CD14-positive monocyte (primary cell): ENCODE data around the gene R3HDM2. TPM values are rescaled to one million over a fixed set of nuclear protein-coding genes. Genes with fewer than 3 reads are reported as not detected.

ENCODE experiments used
- DNase-seq, 3 donors: peaks; one replicate each; pipeline ENCODE4 v3.0.0-alpha.2; 2011 to 2022
- H2AFZ ChIP-seq: 2 replicates; pipeline ENCODE4 v1.6.0; 2012; ENCODE audit warnings: mild to moderate bottlenecking, low read depth, low read length, inconsistent platforms; ENCODE audit not compliant: insufficient read depth, poor library complexity, severe bottlenecking
- H3K27ac ChIP-seq, 2 donors: 1 replicate in 1 of 2; 2 replicates in 1 of 2; pipeline ENCODE4 v1.5.1; 2012 to 2013; ENCODE audit warnings: low read length in 2 of 2, control low read depth in 1 of 2, inconsistent platforms in 1 of 2, low read depth in 1 of 2, mild to moderate bottlenecking in 1 of 2
- H3K27me3 ChIP-seq, 2 donors: one replicate each; pipeline versions ENCODE4 v1.6.0 to v1.6.1; 2011 to 2013; ENCODE audit warnings: low read length in 2 of 2; ENCODE audit not compliant: control insufficient read depth in 2 of 2, insufficient read depth in 2 of 2
- H3K36me3 ChIP-seq, 2 donors: replicated peaks in 1 of 2; 1 replicate in 1 of 2; 2 replicates in 1 of 2; pipeline versions ENCODE4 v1.5.1 to v1.6.1; 2012 to 2013; ENCODE audit warnings: low read length in 2 of 2, control low read depth in 1 of 2, inconsistent platforms in 1 of 2, mild to moderate bottlenecking in 1 of 2; ENCODE audit not compliant: insufficient read depth in 2 of 2, control insufficient read depth in 1 of 2
- H3K4me1 ChIP-seq, 2 donors: 1 replicate in 1 of 2; 2 replicates in 1 of 2; pipeline versions ENCODE4 v1.5.1 to v1.6.1; 2012 to 2013; ENCODE audit warnings: low read length in 2 of 2, control low read depth in 1 of 2, inconsistent platforms in 1 of 2, mild to moderate bottlenecking in 1 of 2, moderate library complexity in 1 of 2; ENCODE audit not compliant: insufficient read depth in 2 of 2, control insufficient read depth in 1 of 2
- H3K4me2 ChIP-seq: replicated peaks from 2 replicates; pipeline ENCODE3; 2012; ENCODE audit warnings: low read length, moderate library complexity, mild to moderate bottlenecking; ENCODE audit not compliant: poor library complexity, severe bottlenecking; ENCODE audit errors: extremely low read depth
- H3K4me3 ChIP-seq, 3 experiments: fragments of 200-600 bp in 1 of 3; sonication (generic) in 1 of 3; replicated peaks in 1 of 3; 1 replicate in 2 of 3; 2 replicates in 1 of 3; pipeline ENCODE4 v1.5.1; 2011 to 2013; ENCODE audit warnings: low read length in 3 of 3, mild to moderate bottlenecking in 3 of 3, control low read depth in 2 of 3, low read depth in 2 of 3, inconsistent platforms in 1 of 3, moderate library complexity in 1 of 3
- H3K79me2 ChIP-seq: 2 replicates; pipeline ENCODE4 v1.6.0; 2012; ENCODE audit warnings: mild to moderate bottlenecking, control low read depth, inconsistent platforms, low read length, moderate library complexity; ENCODE audit not compliant: insufficient read depth
- H3K9ac ChIP-seq: 2 replicates; pipeline ENCODE4 v1.6.0; 2017; ENCODE audit warnings: low read length, mild to moderate bottlenecking; ENCODE audit not compliant: insufficient read depth, poor library complexity, severe bottlenecking
- H3K9me3 ChIP-seq, 2 donors: replicated peaks in 1 of 2; 1 replicate in 1 of 2; 2 replicates in 1 of 2; pipeline versions ENCODE4 v1.5.1 to v1.6.1; 2012 to 2013; ENCODE audit warnings: low read length in 2 of 2, control low read depth in 1 of 2; ENCODE audit not compliant: control insufficient read depth in 1 of 2, insufficient read depth in 1 of 2
- H4K20me1 ChIP-seq: 2 replicates; pipeline ENCODE4 v1.6.0; 2012; ENCODE audit warnings: mild to moderate bottlenecking, low read length, control low read depth, moderate library complexity; ENCODE audit not compliant: insufficient read depth
- H3K27ac Mint-ChIP-seq, 7 donors: one replicate each; pipeline ENCODE4 v1.8.0; 2020; ENCODE audit warnings: mild to moderate bottlenecking in 7 of 7, mixed read lengths in 7 of 7, moderate library complexity in 6 of 7, inconsistent platforms in 2 of 7
- H3K27me3 Mint-ChIP-seq, 3 donors: one replicate each; pipeline ENCODE4 v1.8.0; 2021 to 2022; ENCODE audit warnings: low read depth in 3 of 3, mild to moderate bottlenecking in 3 of 3, mixed read lengths in 3 of 3, moderate library complexity in 3 of 3, inconsistent platforms in 1 of 3
- H3K36me3 Mint-ChIP-seq, 2 donors: one replicate each; pipeline ENCODE4 v1.8.0; 2020; ENCODE audit warnings: mixed read lengths in 2 of 2, inconsistent platforms in 1 of 2, mild to moderate bottlenecking in 1 of 2
- H3K4me1 Mint-ChIP-seq: one replicate; pipeline ENCODE4 v1.8.0; 2020; ENCODE audit warnings: mild to moderate bottlenecking, mixed read lengths
- H3K4me3 Mint-ChIP-seq, 2 donors: one replicate each; pipeline ENCODE4 v1.8.0; 2020; ENCODE audit warnings: mild to moderate bottlenecking in 2 of 2, mixed read lengths in 2 of 2, moderate library complexity in 1 of 2
- H3K9me3 Mint-ChIP-seq, 7 donors: one replicate each; pipeline ENCODE4 v1.8.0; 2020 to 2022; ENCODE audit warnings: mixed read lengths in 7 of 7, mild to moderate bottlenecking in 6 of 7, moderate library complexity in 6 of 7, inconsistent platforms in 2 of 7
- WGBS: methylation state at CpG from one replicate; pipeline ENCODE4 v1.1.5; 2013; ENCODE audit warnings: missing lambda C conversion rate; ENCODE audit not compliant: insufficient coverage; 5-methylcytosine and 5-hydroxymethylcytosine counted together
- intact Hi-C, 2 donors: fragments of 100-400 bp; cut with micrococcal nuclease; formaldehyde crosslinking; loops; one replicate each; pipeline versions ENCODE4 v1.15.0 to v1.15.1; 2023
- polyA plus RNA-seq, 3 donors: library from polyadenylated mRNA; depleted of rRNA in 1 of 3; unstranded in 2 of 3; stranded (reverse) in 1 of 3; fragments of 300-500 nt in 2 of 3; fragments of >200 nt in 1 of 3; fragmentation: Illumina TruSeq in 2 of 3; gene quantifications; 1 replicate in 2 of 3; 2 replicates in 1 of 3; pipeline ENCODE4 v1.2.3, GENCODE V29; 2012 to 2021
- TF ChIP-seq, protein P1 (sequence below): fragments of 200-600 bp; IDR thresholded peaks from one replicate; pipeline ENCODE4 v1.8.0; 2022; ENCODE audit warnings: antibody characterized with exemption, mild to moderate bottlenecking

Gene R3HDM2
- polyA plus RNA-seq, 3 donors: 4.2 to 69.4 (median 7.3) TPM

GRCh38 chr12:57456737-57457490 is 26.1 kb upstream of the R3HDM2 start:
- Histone ChIP-seq H3K27me3 (peaks cover 14 to 18% of the 10 kb centered on the region in 2 donors), H4K20me1 (no peaks in the 10 kb centered on the region), H3K79me2 (no peaks in the 10 kb centered on the region), H3K36me3 (no peaks in the 10 kb centered on the region), H3K4me2 (no peak overlapping the region), H3K27ac (no peak overlapping the region), H3K9me3 (peaks cover 0 to 4% of the 10 kb centered on the region in 2 donors), H3K9ac (no peak overlapping the region), H3K4me3 (no peak overlapping the region), H2AFZ (no peak overlapping the region), H3K4me1 (peaks cover 32 to 47% of the 10 kb centered on the region in 2 donors)
- peaks cover 44% of the 10 kb centered on the region for H3K4me1 Mint-ChIP-seq
- WGBS: 95% methylated on average over 3 of the region's 6 CpGs
- intact Hi-C loops: loop anchor here (5.0 to 10.0 kb wide), 2 partner anchors 152 to 175 kb away; partner anchors contain the start of gene B4GALNT1 (in 1 of the 2)
- DNase-seq: no peak
- peaks cover 21 to 36% (median 30%) of the 10 kb centered on the region in 3 donors for H3K27me3 Mint-ChIP-seq
- H3K36me3 Mint-ChIP-seq: peaks cover 2% of the 10 kb centered on the region in 2 donors
- H3K4me3 Mint-ChIP-seq: no peak overlapping the region
- peaks cover 0 to 6% (median 1%) of the 10 kb centered on the region in 7 donors for H3K9me3 Mint-ChIP-seq
- peak overlapping the region in 1 of 7 donors; percentile 61 for H3K27ac Mint-ChIP-seq
- TF ChIP-seq, protein P1, sequence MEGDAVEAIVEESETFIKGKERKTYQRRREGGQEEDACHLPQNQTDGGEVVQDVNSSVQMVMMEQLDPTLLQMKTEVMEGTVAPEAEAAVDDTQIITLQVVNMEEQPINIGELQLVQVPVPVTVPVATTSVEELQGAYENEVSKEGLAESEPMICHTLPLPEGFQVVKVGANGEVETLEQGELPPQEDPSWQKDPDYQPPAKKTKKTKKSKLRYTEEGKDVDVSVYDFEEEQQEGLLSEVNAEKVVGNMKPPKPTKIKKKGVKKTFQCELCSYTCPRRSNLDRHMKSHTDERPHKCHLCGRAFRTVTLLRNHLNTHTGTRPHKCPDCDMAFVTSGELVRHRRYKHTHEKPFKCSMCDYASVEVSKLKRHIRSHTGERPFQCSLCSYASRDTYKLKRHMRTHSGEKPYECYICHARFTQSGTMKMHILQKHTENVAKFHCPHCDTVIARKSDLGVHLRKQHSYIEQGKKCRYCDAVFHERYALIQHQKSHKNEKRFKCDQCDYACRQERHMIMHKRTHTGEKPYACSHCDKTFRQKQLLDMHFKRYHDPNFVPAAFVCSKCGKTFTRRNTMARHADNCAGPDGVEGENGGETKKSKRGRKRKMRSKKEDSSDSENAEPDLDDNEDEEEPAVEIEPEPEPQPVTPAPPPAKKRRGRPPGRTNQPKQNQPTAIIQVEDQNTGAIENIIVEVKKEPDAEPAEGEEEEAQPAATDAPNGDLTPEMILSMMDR: no peak

DNA sequence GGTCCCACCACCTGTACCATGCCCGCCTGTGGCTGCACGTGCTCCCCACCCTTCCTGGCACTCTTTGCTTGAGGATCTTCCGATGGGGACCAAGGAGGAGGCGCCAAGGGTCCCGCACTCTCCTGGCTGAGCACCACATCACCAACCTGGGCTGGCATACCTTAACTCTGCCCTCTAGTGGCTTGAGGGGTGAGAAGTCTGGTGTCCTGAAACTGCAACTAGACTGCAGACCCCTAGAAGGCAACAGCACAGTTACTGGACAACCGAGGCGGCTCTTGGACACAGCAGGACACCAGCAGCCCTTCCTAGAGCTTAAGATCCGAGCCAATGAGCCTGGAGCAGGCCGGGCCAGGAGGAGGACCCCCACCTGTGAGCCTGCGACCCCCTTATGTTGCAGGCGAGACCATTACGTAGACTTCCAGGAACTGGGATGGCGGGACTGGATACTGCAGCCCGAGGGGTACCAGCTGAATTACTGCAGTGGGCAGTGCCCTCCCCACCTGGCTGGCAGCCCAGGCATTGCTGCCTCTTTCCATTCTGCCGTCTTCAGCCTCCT is 25.4 kb upstream of the R3HDM2 start:
- no peaks in the 10 kb centered on the region for H3K36me3 ChIP-seq
- DNase-seq: no peak
- Mint-ChIP-seq H3K27ac (peak overlapping the region in 2 of 7 donors; percentile 54 to 88), H3K4me1 (peaks cover 39% of the 10 kb centered on the region), H3K9me3 (peaks cover 0 to 4% (median 0%) of the 10 kb centered on the region in 7 donors), H3K27me3 (peaks cover 14 to 30% (median 24%) of the 10 kb centered on the region in 3 donors), H3K4me3 (peak overlapping the region; percentile 50 to 75), H3K36me3 (peaks cover 0 to 2% of the 10 kb centered on the region in 2 donors)
- no peaks in the 10 kb centered on the region for H3K79me2 ChIP-seq
- no peak overlapping the region for H3K4me3 ChIP-seq
- H4K20me1 ChIP-seq: no peaks in the 10 kb centered on the region
- H2AFZ ChIP-seq: peak overlapping the region; percentile 49
- H3K9me3 ChIP-seq: peaks cover 0 to 4% of the 10 kb centered on the region in 2 donors
- H3K4me1 ChIP-seq: peaks cover 25 to 41% of the 10 kb centered on the region in 2 donors
- intact Hi-C loops: loop anchor here (5.0 to 10.0 kb wide), 2 partner anchors 151 to 176 kb away; partner anchors contain the start of gene B4GALNT1 (in 1 of the 2)
- TF ChIP-seq, protein P1: peak; percentile 67
- H3K27me3 ChIP-seq: peaks cover 10 to 11% of the 10 kb centered on the region in 2 donors
- no peak overlapping the region for H3K27ac ChIP-seq
- no peak overlapping the region for H3K9ac ChIP-seq
- 52% methylated on average over 12 of the region's 15 CpGs for WGBS
- H3K4me2 ChIP-seq: no peak overlapping the region
